ENCODE data around the gene GRB7.
"Not testable (repeated sequence)": the region's sequence is repeated elsewhere in the genome, so short reads cannot be mapped to it uniquely, and the experiment has no call there.

GRB7 gene

DNA sequence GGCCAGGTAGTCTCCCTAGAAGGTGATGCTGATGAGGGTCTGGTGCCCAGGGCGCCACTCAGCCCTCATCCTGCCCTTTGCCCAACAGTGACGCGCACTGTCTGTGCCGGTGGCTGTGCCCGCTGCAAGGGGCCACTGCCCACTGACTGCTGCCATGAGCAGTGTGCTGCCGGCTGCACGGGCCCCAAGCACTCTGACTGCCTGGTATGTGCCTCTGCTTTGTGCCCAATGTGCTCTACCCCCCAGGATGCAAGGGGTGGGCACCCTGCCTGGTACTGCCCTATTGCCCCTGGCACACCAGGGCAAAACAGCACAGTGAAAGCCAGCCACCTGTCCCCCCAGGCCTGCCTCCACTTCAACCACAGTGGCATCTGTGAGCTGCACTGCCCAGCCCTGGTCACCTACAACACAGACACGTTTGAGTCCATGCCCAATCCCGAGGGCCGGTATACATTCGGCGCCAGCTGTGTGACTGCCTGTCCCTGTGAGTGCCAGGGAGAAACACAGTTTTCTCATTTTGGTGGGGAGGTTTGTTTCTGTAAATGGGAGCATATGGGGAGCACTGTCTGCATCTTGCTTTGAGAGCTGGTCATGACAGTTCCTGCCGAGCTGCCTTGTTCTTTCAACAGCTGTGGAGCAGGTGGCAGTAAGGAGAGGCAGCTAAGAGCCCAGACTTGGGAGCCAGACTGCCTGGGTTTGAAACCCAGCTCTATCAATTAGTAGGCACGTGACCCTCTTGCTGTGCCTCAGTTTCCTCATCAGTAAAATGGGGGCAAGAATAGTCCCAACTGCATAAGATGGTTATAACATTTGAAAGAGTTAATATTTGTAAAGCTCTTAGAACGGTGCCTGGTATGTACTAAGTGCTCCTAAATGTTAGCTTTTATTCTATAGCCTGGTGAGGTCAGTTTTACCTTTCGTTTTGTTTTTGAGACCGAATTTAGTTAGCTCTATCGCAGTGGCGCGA lies 27.5 kb upstream of the GRB7 start:
- DNase-seq, result no peak

DNA sequence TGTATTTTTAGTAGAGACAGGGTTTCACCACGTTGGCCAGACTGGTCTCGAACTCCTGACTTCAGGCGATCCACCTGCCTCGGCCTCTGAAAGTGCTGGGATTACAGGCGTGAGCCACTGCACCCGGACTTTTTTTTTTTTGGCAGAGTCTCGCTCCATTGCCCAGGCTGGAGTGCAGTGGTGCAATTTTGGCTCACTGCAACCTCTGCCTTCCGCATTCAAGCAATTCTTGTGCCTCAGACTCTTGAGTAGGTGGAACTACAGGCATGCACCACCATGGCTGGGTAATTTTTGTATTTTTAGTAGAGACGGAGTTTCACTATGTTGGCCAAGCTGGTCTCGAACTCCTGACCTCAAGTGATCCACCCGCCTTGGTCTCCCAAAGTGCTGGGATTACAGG lies 26.7 kb upstream of the GRB7 start:
- not testable (repeated sequence) for DNase-seq

DNA sequence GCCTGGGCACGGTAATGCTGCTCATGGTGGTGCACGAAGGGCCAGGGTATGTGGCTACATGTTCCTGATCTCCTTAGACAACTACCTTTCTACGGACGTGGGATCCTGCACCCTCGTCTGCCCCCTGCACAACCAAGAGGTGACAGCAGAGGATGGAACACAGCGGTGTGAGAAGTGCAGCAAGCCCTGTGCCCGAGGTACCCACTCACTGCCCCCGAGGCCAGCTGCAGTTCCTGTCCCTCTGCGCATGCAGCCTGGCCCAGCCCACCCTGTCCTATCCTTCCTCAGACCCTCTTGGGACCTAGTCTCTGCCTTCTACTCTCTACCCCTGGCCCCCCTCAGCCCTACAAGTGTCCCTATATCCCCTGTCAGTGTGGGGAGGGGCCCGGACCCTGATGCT lies 25.9 kb upstream of the GRB7 start:
- no peak for DNase-seq

DNA sequence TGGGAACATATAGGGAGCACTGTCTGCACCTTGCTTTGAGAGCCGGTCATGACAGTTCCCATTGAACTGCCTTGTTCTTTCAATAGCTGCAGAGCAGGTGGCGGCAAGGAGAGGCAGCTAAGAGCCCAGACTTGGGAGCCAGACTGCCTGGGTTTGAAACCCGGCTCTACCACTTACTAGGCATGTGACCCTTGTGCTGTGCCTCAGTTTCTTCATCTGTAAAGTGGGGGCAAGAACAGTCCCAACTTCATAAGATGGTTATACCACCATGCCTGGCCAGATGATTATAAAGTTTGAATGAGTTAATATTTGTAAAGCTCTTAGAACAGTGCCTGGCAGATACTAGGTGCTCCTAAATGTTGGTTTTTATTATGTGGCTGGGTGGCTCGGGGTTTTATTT lies 23.5 kb upstream of the GRB7 start:
- no peak for DNase-seq

DNA sequence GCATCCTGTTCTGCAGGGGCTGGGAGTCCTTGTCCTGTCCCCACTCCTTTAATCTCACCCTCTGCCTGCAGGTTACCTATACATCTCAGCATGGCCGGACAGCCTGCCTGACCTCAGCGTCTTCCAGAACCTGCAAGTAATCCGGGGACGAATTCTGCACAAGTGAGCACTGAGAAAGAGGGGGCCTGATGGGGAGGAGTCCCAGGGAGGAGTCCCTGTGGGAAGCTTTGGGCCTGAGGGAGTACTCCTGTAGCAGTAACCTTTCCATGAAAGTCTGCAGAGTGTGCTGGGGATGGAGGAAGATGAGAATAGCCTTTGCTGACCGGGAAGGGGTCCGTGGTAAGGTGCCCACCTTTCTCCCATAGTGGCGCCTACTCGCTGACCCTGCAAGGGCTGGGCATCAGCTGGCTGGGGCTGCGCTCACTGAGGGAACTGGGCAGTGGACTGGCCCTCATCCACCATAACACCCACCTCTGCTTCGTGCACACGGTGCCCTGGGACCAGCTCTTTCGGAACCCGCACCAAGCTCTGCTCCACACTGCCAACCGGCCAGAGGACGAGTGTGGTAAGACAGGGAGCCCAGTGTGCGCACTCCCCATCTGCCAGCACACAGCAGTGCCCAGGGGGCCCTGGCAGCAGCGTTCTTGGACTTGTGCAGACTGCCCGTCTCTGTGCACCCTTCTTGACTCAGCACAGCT lies 22.2 kb upstream of the GRB7 start:
- no peak for DNase-seq

DNA sequence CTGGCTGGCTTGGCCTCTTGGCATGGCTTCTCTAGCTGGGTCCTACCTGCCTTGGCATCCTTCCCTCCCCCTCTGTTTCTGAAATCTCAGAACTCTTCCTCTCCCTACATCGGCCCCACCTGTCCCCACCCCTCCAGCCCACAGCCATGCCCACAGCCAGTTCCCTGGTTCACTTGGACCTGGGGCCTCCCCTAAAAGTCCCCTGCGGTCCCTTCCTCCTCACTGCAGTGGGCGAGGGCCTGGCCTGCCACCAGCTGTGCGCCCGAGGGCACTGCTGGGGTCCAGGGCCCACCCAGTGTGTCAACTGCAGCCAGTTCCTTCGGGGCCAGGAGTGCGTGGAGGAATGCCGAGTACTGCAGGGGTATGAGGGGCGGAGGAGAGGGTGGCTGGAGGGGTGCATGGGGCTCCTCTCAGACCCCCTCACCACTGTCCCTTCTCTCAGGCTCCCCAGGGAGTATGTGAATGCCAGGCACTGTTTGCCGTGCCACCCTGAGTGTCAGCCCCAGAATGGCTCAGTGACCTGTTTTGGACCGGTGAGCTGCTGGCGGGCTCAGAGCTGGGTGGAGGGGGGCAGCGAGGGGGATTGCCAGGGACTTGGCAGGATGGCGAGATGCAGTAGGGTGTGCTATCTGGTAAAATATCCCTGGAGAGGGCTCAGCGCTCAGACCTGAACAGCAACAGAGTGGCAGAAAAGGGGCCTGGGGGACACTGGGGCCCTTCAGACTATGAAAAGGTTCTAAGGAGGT lies 21.5 kb upstream of the GRB7 start:
- no peak for DNase-seq

DNA sequence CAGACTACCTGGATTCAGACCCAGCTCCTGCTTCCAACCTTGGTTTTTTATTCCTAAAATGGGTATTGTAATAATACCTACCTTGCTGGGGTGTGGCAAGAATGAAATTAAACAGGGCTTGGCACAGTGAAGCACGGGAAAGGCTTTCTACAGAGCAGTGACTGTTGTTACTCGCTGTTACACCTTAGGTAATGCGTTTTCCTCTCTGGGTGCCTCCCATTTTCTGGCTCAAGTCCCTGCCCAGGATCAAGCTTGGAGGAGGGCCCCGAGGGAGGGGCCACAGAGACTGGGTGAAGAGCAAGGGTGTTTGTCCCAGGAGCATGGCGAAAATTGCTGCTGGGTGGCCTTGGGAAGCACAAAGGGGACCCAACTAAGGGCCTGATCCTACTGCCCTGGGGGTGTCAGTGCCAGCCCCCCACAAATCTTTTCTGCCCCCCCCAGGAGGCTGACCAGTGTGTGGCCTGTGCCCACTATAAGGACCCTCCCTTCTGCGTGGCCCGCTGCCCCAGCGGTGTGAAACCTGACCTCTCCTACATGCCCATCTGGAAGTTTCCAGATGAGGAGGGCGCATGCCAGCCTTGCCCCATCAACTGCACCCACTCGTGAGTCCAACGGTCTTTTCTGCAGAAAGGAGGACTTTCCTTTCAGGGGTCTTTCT lies 20.7 kb upstream of the GRB7 start:
- no peak for DNase-seq

DNA sequence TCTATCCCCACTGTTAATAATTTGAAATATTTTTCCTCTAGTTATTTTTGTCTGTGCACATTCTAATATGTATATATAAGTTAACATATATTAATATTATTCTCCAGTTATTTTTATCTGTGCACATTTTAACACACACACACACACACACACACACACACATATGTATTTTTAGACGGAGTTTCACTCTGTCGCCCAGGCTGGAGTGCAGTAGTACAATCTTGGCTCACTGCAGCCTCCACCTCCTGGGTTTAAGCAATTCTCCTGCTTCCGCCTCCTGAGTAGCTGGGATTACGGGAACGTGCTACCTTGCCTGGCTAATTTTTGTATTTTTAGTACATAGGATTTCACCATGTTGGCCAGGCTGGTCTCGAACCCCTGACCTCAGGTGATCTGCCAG lies 20.1 kb upstream of the GRB7 start:
- no peak for DNase-seq

DNA sequence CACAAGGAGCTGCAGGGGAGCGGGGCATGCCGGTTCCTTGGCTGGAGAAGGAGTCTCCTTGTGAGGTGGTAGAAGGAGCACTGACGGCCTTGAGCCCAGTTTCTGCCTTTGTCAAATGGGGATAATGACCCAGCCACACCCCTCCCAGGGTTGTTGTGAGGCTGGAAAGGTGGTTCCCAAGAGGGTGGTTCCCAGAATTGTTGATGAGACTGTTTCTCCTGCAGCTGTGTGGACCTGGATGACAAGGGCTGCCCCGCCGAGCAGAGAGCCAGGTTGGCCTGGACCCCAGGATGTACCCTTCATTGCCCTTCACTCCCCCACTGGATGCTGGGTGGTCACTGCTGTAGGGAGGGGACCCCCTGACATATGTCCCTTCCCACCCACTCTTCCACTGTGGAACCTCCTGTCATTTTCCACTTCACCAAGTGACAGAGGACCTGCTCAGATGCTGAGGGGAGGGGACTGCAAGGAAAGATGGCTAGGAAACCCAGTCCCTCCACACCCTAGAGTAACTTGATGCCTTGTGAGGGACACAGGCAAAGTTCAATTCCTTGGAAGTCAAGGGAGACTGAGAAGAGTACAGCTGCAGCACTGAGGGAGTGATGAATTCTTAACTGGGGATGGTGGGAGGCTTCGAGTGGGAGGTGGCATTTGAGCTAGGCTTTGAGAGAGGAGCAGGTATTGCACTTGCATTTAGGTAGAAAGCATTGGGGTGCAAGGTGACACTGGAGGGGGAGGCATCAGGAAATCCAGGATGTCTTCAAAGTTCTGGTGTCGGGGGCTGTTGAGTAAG lies 18.0 kb upstream of the GRB7 start:
- DNase-seq, result no peak

DNA sequence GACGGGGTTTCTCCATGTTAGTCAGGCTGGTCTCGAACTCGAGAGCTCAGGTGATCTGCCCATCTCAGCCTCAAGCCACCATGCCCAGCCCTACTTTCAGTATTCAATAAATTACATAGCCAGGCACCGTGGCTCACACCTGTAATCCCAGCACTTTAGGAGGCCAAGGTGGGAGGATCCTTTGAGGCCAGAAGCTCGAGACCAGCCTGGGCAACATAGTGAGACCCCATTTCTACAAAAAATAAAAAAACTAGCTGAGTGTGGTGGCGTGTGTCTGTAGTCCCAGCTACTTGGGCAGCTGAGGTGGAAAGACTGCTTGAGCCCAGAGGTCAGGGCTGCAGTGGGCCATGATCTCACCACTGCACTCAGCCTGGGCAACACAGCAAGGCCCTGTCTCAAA lies 15.6 kb upstream of the GRB7 start:
- no peak for DNase-seq

DNA sequence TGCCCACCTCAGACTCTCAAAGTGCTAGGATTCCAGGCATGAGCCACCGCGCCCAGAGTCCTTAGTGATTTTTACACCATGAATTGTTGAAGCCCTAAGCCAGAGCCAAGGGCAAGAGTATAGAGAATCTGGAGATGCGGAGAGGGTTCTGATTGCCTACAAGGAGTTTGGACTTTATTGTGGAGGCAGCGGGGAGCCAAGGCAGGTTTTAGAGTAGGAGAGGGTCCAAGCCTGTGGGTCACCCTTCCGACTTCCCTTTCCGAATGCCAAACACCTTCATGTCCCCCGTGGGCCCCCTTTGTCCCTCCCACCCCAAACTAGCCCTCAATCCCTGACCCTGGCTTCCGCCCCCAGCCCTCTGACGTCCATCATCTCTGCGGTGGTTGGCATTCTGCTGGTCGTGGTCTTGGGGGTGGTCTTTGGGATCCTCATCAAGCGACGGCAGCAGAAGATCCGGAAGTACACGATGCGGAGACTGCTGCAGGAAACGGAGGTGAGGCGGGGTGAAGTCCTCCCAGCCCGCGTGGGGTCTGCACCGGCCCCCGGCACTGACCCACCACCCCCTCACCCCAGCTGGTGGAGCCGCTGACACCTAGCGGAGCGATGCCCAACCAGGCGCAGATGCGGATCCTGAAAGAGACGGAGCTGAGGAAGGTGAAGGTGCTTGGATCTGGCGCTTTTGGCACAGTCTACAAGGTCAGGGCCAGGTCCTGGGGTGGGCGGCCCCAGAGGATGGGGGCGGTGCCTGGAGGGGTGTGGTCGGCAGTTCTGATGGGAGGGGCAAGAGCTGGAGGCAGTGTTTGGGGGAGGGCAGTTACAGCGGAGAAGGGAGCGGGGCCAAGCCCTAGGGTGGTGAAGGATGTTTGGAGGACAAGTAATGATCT lies 14.5 kb upstream of the GRB7 start:
- DNase-seq, result no peak

DNA sequence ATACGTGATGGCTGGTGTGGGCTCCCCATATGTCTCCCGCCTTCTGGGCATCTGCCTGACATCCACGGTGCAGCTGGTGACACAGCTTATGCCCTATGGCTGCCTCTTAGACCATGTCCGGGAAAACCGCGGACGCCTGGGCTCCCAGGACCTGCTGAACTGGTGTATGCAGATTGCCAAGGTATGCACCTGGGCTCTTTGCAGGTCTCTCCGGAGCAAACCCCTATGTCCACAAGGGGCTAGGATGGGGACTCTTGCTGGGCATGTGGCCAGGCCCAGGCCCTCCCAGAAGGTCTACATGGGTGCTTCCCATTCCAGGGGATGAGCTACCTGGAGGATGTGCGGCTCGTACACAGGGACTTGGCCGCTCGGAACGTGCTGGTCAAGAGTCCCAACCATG lies 13.0 kb upstream of the GRB7 start:
- DNase-seq, result no peak

DNA sequence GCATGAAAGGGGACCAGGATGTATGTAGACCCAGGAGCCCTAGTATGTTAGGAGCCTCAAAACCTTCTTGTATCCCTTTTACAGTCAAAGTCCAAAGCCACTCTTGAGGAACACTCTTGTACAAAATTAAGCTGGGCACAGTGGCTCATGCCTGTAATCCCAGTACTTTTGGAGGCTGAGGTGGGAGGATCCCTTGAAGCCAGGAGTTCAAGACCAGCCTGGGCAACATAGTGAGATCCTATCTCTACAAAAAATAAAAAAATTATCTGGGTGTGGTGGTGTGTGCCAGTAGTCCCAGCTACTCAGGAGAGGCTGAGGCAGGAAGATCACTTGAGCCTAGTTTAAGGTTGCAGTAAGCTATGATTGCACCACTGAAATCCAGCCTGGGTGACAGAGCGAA lies 11.8 kb upstream of the GRB7 start:
- DNase-seq, result not testable (repeated sequence)

DNA sequence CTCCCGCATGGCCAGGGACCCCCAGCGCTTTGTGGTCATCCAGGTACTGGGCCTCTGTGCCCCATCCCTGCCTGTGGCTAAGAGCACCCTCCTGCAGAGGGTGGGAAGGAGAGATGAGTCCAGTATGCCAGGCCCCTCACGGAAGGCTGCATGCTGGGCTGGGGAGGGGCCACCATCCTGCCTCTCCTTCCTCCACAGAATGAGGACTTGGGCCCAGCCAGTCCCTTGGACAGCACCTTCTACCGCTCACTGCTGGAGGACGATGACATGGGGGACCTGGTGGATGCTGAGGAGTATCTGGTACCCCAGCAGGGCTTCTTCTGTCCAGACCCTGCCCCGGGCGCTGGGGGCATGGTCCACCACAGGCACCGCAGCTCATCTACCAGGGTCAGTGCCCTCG lies 11.1 kb upstream of the GRB7 start:
- no peak for DNase-seq

DNA sequence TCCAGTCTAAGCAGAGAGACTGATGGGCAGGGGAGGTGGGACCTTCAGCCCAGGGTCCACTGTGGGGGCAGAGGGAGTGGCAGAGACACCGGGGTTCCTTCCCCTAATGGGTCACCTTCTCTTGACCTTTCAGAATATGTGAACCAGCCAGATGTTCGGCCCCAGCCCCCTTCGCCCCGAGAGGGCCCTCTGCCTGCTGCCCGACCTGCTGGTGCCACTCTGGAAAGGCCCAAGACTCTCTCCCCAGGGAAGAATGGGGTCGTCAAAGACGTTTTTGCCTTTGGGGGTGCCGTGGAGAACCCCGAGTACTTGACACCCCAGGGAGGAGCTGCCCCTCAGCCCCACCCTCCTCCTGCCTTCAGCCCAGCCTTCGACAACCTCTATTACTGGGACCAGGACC lies 10.2 kb upstream of the GRB7 start:
- DNase-seq, result no peak

DNA sequence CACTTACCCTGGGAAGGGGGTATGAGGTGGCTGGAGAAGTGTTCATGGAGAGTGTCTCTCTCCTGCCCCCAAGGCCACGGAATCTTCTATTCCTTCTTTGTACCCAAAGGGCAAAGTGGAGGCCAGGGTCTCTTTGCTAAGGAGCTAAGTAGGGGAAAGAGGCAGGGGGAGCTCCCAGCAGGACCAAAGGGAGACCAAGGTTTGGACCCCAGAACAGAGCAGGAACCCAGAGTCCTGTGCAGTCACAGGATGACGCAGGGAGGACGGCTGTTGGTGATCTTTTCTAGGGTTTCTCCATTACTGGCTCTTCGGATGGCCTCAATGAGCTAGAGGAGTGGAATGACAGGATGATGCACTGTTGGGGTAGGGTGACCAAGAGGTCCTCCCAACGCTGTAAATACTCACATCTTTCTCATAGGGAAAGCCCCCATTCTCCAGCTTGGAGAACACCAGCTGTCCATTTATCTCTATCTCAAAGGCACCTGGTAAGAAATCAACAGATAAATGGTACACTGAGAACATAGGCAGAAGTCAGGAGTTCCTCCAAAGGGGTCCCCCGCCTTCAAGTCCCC lies 8.4 kb upstream of the GRB7 start:
- DNase-seq, result no peak

DNA sequence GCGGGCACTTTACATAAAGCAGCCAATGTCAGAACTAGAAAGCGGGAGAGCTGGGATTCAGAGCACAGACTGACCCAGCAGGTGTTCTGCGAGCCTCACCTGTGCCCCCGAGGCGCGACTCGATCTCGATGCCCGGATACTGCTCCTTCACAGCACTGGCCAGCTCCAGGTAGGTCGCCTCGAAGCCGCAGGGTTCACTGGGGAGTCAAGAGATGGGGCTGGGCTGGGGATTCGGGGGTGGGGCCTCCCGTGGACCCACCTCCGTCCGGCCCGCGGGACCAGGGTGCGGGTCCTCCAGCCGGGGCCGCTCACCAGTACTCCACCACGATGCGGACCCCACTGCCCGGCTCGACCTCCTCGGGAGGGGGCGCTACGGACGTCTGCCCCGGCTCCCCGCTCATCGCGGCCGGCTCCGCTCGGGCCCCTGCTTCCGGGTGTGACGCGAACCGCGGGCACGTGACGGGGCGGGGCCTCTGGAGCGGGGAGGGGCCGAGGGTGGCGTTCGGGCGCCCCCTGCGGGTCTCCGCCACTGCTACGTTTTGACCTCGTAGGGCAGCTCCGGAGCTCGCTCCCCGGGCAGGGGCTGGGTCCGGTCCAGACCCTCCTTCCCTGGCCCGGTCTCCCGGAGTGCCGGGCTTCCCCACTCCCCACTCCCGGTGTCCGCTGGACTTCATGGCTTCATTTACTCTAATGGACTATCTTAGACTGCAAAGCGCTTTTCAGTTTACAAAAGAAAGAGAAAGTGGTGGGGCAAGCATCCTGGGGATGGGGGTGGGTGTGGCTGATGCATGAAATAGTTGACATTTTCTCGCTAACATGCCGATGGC lies 7.4 kb upstream of the GRB7 start, which contains the start of gene MIEN1:
MIEN1 (minus strand) TSS at position 438 of the 827 bp plus-strand sequence; CDS start at position 401, 37 bp downstream.
- peak; percentile 77 for DNase-seq

DNA sequence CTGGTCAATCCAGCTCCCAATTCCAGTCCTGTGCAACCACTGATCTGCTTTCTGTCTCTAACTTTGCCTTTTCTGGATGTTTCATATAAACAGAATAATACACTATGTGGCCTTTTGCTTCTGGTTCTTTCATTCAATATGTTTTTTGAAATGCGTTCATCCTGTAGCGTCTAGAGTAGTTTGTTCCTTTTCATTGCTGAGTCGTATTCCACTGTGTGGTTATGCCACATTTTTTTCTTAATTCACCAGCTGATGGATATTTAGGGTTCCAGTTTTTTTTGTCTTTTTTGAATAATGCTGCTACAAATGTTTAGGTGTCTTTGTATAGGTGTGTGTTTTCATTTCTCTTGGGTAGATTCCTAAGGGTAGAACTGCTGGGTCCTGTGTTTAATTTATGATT lies 5.2 kb upstream of the GRB7 start:
- DNase-seq, result no peak

DNA sequence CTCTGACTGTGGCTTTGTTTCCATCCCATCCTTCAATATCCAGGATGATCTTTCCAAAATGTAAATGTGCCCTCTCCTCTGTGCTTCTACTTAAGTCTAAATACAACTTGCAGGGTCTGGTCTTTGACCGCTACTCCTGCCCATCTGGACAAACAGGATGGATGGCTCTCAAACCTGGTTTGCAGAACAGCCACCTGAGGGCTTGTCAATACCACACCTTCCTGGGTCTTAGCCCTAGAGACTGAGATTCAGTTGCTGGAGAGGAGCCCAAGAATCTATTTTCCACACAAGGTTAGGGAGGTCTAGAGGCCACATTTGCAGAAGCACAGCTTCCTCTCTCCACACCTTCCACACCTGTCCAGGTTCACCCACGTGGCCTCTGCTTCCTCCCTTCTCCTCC lies 1.9 kb upstream of the GRB7 start:
- no peak for DNase-seq

All from NCI-H2227 treated with DMSO at 0.1 percent for 48 hours (cell line).